ENCODE measurements around the gene FBLN1. TPM values are rescaled to one million over a fixed set of nuclear protein-coding genes. Genes with fewer than 3 reads are reported as not detected.

The FBLN1 gene
- total RNA-seq, 1 experiment from 2014 or later: 183 TPM

- ChIA-PET CTCF (no interaction called here), POLR2A (no interaction called here)
- peaks cover 16% of the 10 kb centered on the region for H3K27me3 Mint-ChIP-seq (ENCODE audit: low read depth)
- no peak overlapping the region for H3K4me3 Mint-ChIP-seq
- no peaks in the 10 kb centered on the region for H3K4me1 Mint-ChIP-seq
- no peak for TF ChIP-seq SOX15 (CRISPR knock-in tag; IDR thresholded peaks at IDR 0.05)
- no peak for TF ChIP-seq ETV6 (CRISPR knock-in tag; IDR thresholded peaks at IDR 0.05)
- no peak for TF ChIP-seq ZNF317 (CRISPR knock-in tag; IDR thresholded peaks at IDR 0.05; ENCODE audit: borderline replicate concordance, low read depth)
- TF ChIP-seq CTCF (IDR thresholded peaks at IDR 0.05): no peak
- TF ChIP-seq OVOL2 (CRISPR knock-in tag; IDR thresholded peaks at IDR 0.05; ENCODE audit: borderline replicate concordance): no peak
- TF ChIP-seq USF2 (CRISPR knock-in tag; IDR thresholded peaks at IDR 0.05): no peak
- TF ChIP-seq FOXK1 (CRISPR knock-in tag; IDR thresholded peaks at IDR 0.05): no peak
- TF ChIP-seq CREB1 (CRISPR knock-in tag; IDR thresholded peaks at IDR 0.05): no peak
- TF ChIP-seq TCF7 (CRISPR knock-in tag; IDR thresholded peaks at IDR 0.05; ENCODE audit: low read depth): no peak
- no peak for TF ChIP-seq GABPB1 (CRISPR knock-in tag; IDR thresholded peaks at IDR 0.05)
- TF ChIP-seq ZNF425 (CRISPR knock-in tag; conservative IDR thresholded peaks at IDR 0.05): no peak
- TF ChIP-seq HMGA2 (CRISPR knock-in tag; IDR thresholded peaks at IDR 0.05): no peak
- TF ChIP-seq JUN (CRISPR knock-in tag; IDR thresholded peaks at IDR 0.05): no peak
- TF ChIP-seq NR3C1 (CRISPR knock-in tag; conservative IDR thresholded peaks at IDR 0.05; ENCODE audit: low read depth): no peak
- ATAC-seq (no peak), DNase-seq (ENCODE audit: low spot score) (no peak)
- no peak overlapping the region for H3K27ac Mint-ChIP-seq
- peaks cover 29% of the 10 kb centered on the region for H3K36me3 Mint-ChIP-seq
- H3K9me3 Mint-ChIP-seq: peaks cover 52% of the 10 kb centered on the region
Observed at GRCh38 chr22:45483319-45483718, 19.4 kb upstream of the FBLN1 start.

GRCh38 chr22:45483918-45484499 is 18.7 kb upstream of the FBLN1 start:
- ATAC-seq (no peak), DNase-seq (ENCODE audit: low spot score) (no peak)
- TF ChIP-seq GABPB1 (CRISPR knock-in tag; IDR thresholded peaks at IDR 0.05) (peak; percentile 71; the same call in 1 of the 2 replicates), ELF4 (CRISPR knock-in tag; IDR thresholded peaks at IDR 0.05; ENCODE audit: low read depth) (no peak)
- H3K36me3 Mint-ChIP-seq: peaks cover 35% of the 10 kb centered on the region
- H3K4me3 Mint-ChIP-seq: no peak overlapping the region
- ChIA-PET CTCF (no interaction called here), POLR2A (no interaction called here)
- H3K27me3 Mint-ChIP-seq (ENCODE audit: low read depth): peaks cover 21% of the 10 kb centered on the region
- H3K4me1 Mint-ChIP-seq: no peaks in the 10 kb centered on the region
- no peak overlapping the region for H3K27ac Mint-ChIP-seq
- H3K9me3 Mint-ChIP-seq: peaks cover 59% of the 10 kb centered on the region

- POLR2A ChIA-PET: no interaction called here
- H3K36me3 Mint-ChIP-seq: peaks cover 41% of the 10 kb centered on the region
- no peak overlapping the region for H3K4me3 Mint-ChIP-seq
- no peaks in the 10 kb centered on the region for H3K4me1 Mint-ChIP-seq
- no peak for DNase-seq (ENCODE audit: low spot score)
- CTCF ChIA-PET: no interaction called here
- no peak for ATAC-seq
- no peak for TF ChIP-seq HMGXB4 (CRISPR knock-in tag; IDR thresholded peaks at IDR 0.05)
- no peak for TF ChIP-seq KAT7 (CRISPR knock-in tag; IDR thresholded peaks at IDR 0.05; ENCODE audit: borderline replicate concordance)
- no peak for TF ChIP-seq CREM (CRISPR knock-in tag; IDR thresholded peaks at IDR 0.05)
- no peak for TF ChIP-seq ELF4 (CRISPR knock-in tag; IDR thresholded peaks at IDR 0.05; ENCODE audit: low read depth)
- TF ChIP-seq IRF2 (CRISPR knock-in tag; IDR thresholded peaks at IDR 0.05; ENCODE audit: borderline replicate concordance, low read depth): no peak
- H3K27ac Mint-ChIP-seq: no peak overlapping the region
- peaks cover 64% of the 10 kb centered on the region for H3K9me3 Mint-ChIP-seq
- peaks cover 21% of the 10 kb centered on the region for H3K27me3 Mint-ChIP-seq (ENCODE audit: low read depth)
Observed at GRCh38 chr22:45484742-45485141, 17.9 kb upstream of the FBLN1 start.
